Lower lobe of right lung (tissue), 2 donors: Measurements from ENCODE around the gene SESTD1. TPM values are rescaled to one million over a fixed set of nuclear protein-coding genes. Genes with fewer than 3 reads are reported as not detected.

Source experiments
- ATAC-seq, 2 donors: fragments of 200-7000 bp; cut with Tn5 transposase; one replicate each; pipeline ENCODE4 v1.9.1; 2020 to 2022; ENCODE audit warnings: mild to moderate bottlenecking in 2 of 2, moderate library complexity in 2 of 2
- DNase-seq: peaks from one replicate; pipeline ENCODE4 v3.0.0-alpha.2; 2020
- H3K27ac ChIP-seq: fragments of 200-600 bp; one replicate; pipeline ENCODE4 v1.8.0; 2022
- H3K27me3 ChIP-seq: fragments of 200-600 bp; one replicate; pipeline ENCODE4 v1.8.0; 2022; ENCODE audit warnings: low read depth
- H3K36me3 ChIP-seq: fragments of 200-600 bp; one replicate; pipeline ENCODE4 v1.8.0; 2022; ENCODE audit warnings: mild to moderate bottlenecking
- H3K4me1 ChIP-seq: fragments of 200-600 bp; one replicate; pipeline ENCODE4 v1.8.0; 2022
- H3K4me3 ChIP-seq: fragments of 200-600 bp; one replicate; pipeline ENCODE4 v1.8.0; 2022; ENCODE audit warnings: mild to moderate bottlenecking
- H3K9me3 ChIP-seq: fragments of 200-600 bp; one replicate; pipeline ENCODE4 v1.8.0; 2022
- intact Hi-C: fragments of 100-400 bp; cut with DNase I; formaldehyde crosslinking; loops from one replicate; pipeline ENCODE4 v1.11.0; 2022
- total RNA-seq: library from RNA; stranded (reverse); fragmentation: NEBNext Ultra II Directional; extraction: Animal tissue kit (Norgen Biotek cat#: 25700); gene quantifications from one replicate; pipeline ENCODE4 v1.2.1, GENCODE V29; 2021
- TF ChIP-seq, protein P1 (sequence below): fragments of 200-600 bp; IDR thresholded peaks from one replicate; pipeline ENCODE4 v1.8.0; 2022; ENCODE audit warnings: antibody characterized with exemption, mild to moderate bottlenecking
- donor health status: DM: no; HTN: yes; CAD: no; lungs with severe emphysema.

Gene SESTD1
- total RNA-seq, 1 donor from 2014 or later = 107 TPM

DNA sequence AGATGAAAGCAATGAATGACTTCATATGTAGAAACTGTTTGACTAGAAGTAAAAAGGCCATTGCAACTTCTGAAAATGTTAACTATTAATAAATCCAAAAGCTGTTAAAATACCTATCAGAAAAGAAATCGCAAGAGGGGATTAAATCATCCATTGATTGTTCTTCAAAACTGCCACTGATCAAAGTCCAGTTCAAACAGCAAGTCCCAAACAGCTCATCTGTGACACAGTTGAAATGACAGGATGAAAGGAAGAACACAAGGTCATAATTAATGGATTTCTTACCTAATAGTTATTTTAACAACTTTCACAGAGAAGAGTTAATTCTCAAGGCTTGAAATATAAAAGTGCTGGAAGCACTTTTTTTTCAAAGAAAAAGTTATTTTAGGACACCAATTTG lies 90.4 kb downstream of the SESTD1 start:
- TF ChIP-seq, protein P1, sequence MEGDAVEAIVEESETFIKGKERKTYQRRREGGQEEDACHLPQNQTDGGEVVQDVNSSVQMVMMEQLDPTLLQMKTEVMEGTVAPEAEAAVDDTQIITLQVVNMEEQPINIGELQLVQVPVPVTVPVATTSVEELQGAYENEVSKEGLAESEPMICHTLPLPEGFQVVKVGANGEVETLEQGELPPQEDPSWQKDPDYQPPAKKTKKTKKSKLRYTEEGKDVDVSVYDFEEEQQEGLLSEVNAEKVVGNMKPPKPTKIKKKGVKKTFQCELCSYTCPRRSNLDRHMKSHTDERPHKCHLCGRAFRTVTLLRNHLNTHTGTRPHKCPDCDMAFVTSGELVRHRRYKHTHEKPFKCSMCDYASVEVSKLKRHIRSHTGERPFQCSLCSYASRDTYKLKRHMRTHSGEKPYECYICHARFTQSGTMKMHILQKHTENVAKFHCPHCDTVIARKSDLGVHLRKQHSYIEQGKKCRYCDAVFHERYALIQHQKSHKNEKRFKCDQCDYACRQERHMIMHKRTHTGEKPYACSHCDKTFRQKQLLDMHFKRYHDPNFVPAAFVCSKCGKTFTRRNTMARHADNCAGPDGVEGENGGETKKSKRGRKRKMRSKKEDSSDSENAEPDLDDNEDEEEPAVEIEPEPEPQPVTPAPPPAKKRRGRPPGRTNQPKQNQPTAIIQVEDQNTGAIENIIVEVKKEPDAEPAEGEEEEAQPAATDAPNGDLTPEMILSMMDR = no peak
- DNase-seq (no peak), ATAC-seq (no peak)
- Histone ChIP-seq H3K27ac (no peak overlapping the region), H3K4me3 (no peak overlapping the region), H3K4me1 (no peaks in the 10 kb centered on the region), H3K27me3 (no peaks in the 10 kb centered on the region), H3K9me3 (no peaks in the 10 kb centered on the region), H3K36me3 (peaks cover 33% of the 10 kb centered on the region)
- intact Hi-C loops = no loop called here

DNA sequence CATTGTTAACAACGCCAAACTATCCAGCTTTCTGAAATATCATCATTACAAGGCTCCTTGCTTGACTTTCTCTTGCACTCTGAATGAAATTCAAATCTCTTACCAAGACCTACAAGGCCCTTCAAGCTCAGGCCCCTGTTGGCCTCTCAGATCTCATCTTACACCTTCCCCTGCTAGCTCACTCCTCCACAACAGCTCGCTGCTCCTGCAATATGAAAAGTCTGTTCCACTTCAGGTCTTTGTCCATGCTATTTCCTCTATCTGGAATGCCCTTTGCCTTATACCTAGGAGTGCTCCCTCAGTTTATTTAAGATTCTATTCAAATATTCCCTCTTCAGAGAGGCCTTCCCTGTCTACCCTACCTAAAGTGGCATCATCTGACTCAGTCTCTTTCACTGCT lies 91.7 kb downstream of the SESTD1 start:
- DNase-seq (no peak), ATAC-seq (no peak)
- H3K9me3 ChIP-seq = no peaks in the 10 kb centered on the region
- H3K36me3 ChIP-seq = peaks cover 37% of the 10 kb centered on the region
- TF ChIP-seq, protein P1 = no peak
- intact Hi-C loops = no loop called here
- no peak overlapping the region for H3K4me3 ChIP-seq
- no peaks in the 10 kb centered on the region for H3K27me3 ChIP-seq
- no peak overlapping the region for H3K27ac ChIP-seq
- no peaks in the 10 kb centered on the region for H3K4me1 ChIP-seq

DNA sequence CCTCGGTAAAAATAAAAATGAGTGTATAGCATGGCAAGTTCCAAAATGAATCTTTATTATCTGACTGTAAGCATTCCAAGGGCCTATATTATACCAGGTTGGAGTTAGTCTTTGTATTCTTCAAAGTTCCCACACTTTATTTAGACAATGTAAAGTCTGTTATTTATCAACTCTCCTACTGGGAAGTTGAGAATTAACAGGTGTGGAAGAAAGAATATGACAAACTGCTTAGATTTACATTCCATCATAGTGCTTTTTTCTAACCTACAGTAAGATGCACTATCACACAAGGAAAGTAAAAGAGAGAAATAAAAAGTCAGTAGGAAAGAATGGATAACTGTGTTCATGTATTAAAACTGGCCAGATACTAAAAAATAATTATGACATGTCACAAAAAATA lies 93.3 kb downstream of the SESTD1 start:
- intact Hi-C loops = no loop called here
- peaks cover 35% of the 10 kb centered on the region for H3K36me3 ChIP-seq
- TF ChIP-seq, protein P1 = no peak
- no peaks in the 10 kb centered on the region for H3K27me3 ChIP-seq
- no peak overlapping the region for H3K4me3 ChIP-seq
- ATAC-seq (no peak), DNase-seq (no peak)
- no peaks in the 10 kb centered on the region for H3K9me3 ChIP-seq
- no peaks in the 10 kb centered on the region for H3K4me1 ChIP-seq
- H3K27ac ChIP-seq = no peak overlapping the region

GRCh38 chr2:179170901-179171300 lies 93.7 kb downstream of the SESTD1 start:
- no peaks in the 10 kb centered on the region for H3K9me3 ChIP-seq
- H3K27me3 ChIP-seq = no peaks in the 10 kb centered on the region
- H3K4me1 ChIP-seq = no peaks in the 10 kb centered on the region
- no peak overlapping the region for H3K4me3 ChIP-seq
- no peak overlapping the region for H3K27ac ChIP-seq
- intact Hi-C loops = no loop called here
- H3K36me3 ChIP-seq = peaks cover 30% of the 10 kb centered on the region
- no peak for ATAC-seq
- TF ChIP-seq, protein P1 = no peak
- DNase-seq = no peak

GRCh38 chr2:179165356-179166000 lies 99.2 kb downstream of the SESTD1 start:
- no peak for DNase-seq
- H3K9me3 ChIP-seq = no peaks in the 10 kb centered on the region
- no peaks in the 10 kb centered on the region for H3K27me3 ChIP-seq
- peaks cover 23% of the 10 kb centered on the region for H3K36me3 ChIP-seq
- no peak overlapping the region for H3K4me3 ChIP-seq
- TF ChIP-seq, protein P1 = no peak
- no peaks in the 10 kb centered on the region for H3K4me1 ChIP-seq
- intact Hi-C loops = no loop called here
- ATAC-seq = no peak
- no peak overlapping the region for H3K27ac ChIP-seq
